ENCODE results near the gene ZBTB16. TPM values are rescaled to one million over a fixed set of nuclear protein-coding genes. Genes with fewer than 3 reads are reported as not detected.
A peak's percentile ranks its signal among the peaks of the same experiment; 100 is the strongest.

Gene ZBTB16
- total and polyA plus RNA-seq, 7 donors = 9.9 to 197 (median 99.5) TPM

DNA sequence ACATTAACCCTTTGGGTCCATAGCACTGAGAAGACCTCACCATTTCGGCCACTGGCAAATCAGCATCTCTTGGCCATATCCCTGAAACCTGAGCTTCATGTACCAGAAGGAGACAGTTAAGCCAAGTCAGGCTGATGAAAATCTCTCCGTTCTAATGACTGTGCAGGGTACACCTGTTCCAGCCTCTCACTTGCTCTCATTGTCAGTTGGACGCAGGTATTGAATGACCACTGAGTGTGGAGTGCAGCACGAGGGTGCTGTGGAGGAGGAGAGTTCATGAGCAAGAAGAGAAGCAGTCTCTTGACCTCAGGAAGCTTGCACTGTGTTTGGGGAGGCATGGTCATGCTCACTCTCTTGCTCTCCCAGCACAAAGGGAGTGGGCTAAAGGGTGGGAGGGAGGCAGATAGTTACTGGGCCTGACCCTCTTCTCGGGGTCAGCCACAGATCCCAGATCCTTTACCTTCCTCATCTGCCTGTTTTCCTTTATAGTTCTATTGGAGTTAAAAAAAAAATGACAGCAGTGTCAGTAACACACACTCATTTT is 65.2 kb downstream of the ZBTB16 start:
- intact Hi-C loops (cut with DNase I) = no loop called here
- Histone ChIP-seq H3K27me3 (no peaks in the 10 kb centered on the region), H3K9me3 (no peaks in the 10 kb centered on the region), H3K36me3 (peaks cover 0 to 56% (median 10%) of the 10 kb centered on the region in 4 donors), H3K4me1 (peaks cover 0 to 100% (median 99%) of the 10 kb centered on the region in 4 donors), H3K4me3 (no peak overlapping the region), H3K27ac (peak overlapping the region in 3 of 4 donors; percentile 12 to 60 (median 17))
- 92 to 96% methylated on average over 5 of the region's 5 CpGs for WGBS, 2 donors
- DNase-seq = no peak
- TF ChIP-seq EP300 (IDR thresholded peaks at IDR 0.05) (no peak), POLR2A (IDR thresholded peaks at IDR 0.05) (no peak), POLR2AphosphoS5 (IDR thresholded peaks at IDR 0.05) (no peak)
- TF ChIP-seq, protein P1, sequence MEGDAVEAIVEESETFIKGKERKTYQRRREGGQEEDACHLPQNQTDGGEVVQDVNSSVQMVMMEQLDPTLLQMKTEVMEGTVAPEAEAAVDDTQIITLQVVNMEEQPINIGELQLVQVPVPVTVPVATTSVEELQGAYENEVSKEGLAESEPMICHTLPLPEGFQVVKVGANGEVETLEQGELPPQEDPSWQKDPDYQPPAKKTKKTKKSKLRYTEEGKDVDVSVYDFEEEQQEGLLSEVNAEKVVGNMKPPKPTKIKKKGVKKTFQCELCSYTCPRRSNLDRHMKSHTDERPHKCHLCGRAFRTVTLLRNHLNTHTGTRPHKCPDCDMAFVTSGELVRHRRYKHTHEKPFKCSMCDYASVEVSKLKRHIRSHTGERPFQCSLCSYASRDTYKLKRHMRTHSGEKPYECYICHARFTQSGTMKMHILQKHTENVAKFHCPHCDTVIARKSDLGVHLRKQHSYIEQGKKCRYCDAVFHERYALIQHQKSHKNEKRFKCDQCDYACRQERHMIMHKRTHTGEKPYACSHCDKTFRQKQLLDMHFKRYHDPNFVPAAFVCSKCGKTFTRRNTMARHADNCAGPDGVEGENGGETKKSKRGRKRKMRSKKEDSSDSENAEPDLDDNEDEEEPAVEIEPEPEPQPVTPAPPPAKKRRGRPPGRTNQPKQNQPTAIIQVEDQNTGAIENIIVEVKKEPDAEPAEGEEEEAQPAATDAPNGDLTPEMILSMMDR (IDR thresholded peaks at IDR 0.05) = no peak

DNA sequence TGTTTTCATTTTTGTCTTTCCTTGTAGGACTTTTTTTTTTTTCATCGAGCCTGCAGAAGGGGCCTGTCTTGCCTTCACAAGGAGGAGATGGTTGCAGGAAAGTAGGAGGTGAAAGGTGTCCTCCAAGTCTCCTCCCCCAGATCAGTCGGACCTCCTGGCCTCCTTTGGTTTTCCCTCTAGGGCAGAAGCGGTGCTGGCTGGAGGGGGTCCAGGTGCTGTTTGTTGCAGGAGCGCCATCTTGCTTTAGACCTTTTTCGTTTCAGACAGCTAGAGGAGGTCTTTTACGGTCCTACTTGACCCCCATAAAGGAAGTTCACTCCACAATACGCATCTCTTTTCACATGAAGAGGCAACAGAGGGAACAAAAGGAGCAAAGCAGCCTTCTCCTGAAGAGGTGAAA is 66.0 kb downstream of the ZBTB16 start:
- 93 to 95% methylated on average over 7 of the region's 7 CpGs for WGBS, 2 donors
- H3K36me3 ChIP-seq = peaks cover 0 to 61% (median 10%) of the 10 kb centered on the region in 4 donors
- no peaks in the 10 kb centered on the region for H3K9me3 ChIP-seq
- intact Hi-C loops (cut with DNase I) = no loop called here
- TF ChIP-seq POLR2A (IDR thresholded peaks at IDR 0.05) (no peak), EP300 (IDR thresholded peaks at IDR 0.05) (no peak), POLR2AphosphoS5 (IDR thresholded peaks at IDR 0.05) (no peak)
- TF ChIP-seq, protein P1 (IDR thresholded peaks at IDR 0.05) = no peak
- peaks cover 0 to 100% (median 99%) of the 10 kb centered on the region in 4 donors for H3K4me1 ChIP-seq
- H3K4me3 ChIP-seq = no peak overlapping the region
- DNase-seq = peak; percentile 65
- H3K27ac ChIP-seq = peak overlapping the region in 3 of 4 donors; percentile 37 to 60 (median 53)
- H3K27me3 ChIP-seq = no peaks in the 10 kb centered on the region

DNA sequence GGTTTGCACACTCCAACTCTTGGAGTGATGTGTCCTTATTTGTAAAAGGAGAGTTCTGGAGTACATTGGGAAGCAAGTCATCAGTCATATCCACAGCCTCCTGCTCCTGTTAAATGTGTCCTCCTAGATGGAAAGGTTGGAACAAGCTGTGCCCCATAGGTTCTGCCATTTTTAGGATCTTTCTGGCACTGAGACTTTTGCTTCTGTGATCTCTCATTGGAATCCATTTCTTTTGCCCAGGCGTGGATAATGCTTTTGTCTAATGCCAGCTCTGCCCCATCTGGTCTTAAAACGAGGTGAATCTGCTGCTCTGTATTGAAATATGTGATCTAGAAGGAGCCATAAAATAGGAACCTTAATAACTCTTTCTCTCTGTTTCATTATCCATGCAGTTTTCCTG is 66.4 kb downstream of the ZBTB16 start:
- Histone ChIP-seq H3K27me3 (no peaks in the 10 kb centered on the region), H3K27ac (peak overlapping the region in 3 of 4 donors; percentile 37 to 60 (median 53)), H3K4me3 (no peak overlapping the region), H3K36me3 (peaks cover 0 to 61% (median 10%) of the 10 kb centered on the region in 4 donors), H3K9me3 (no peaks in the 10 kb centered on the region), H3K4me1 (peaks cover 0 to 100% (median 99%) of the 10 kb centered on the region in 4 donors)
- TF ChIP-seq POLR2AphosphoS5 (IDR thresholded peaks at IDR 0.05) (peak in 3 of 4 donors; percentile 35 to 47 (median 40)), EP300 (IDR thresholded peaks at IDR 0.05) (peak in 3 of 4 donors; percentile 65 to 78 (median 77))
- TF ChIP-seq, protein P1 (IDR thresholded peaks at IDR 0.05) = no peak
- WGBS, 2 donors = 83 to 87% methylated on average over 2 of the region's 2 CpGs
- DNase-seq = peak; percentile 64
- intact Hi-C loops (cut with DNase I) = no loop called here

DNA sequence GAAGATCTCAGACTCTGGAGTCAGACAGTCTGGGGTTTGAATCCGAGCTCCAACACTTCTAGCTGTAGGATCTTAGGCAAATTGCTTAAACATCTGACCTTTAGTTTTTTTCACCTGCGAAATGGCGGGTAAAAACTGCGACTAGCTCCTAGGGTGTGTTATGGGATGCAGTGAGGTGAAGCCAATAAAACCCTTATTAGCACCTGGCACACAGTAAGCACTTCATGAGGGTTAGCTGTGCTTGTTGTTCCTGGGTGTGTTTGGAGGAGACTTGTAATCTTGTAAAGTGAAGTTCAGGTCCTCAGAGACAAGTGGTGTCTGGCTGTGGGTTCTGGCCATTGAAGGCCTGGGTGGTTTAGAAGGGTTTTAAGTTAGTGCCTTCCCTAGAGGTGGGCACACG is 68.9 kb downstream of the ZBTB16 start:
- peaks cover 0 to 41% (median 11%) of the 10 kb centered on the region in 4 donors for H3K36me3 ChIP-seq
- TF ChIP-seq POLR2A (IDR thresholded peaks at IDR 0.05) = no peak
- TF ChIP-seq POLR2AphosphoS5 (IDR thresholded peaks at IDR 0.05) = no peak
- TF ChIP-seq, protein P1 (IDR thresholded peaks at IDR 0.05) = no peak
- TF ChIP-seq EP300 (IDR thresholded peaks at IDR 0.05) = no peak
- peaks cover 0 to 100% (median 99%) of the 10 kb centered on the region in 4 donors for H3K4me1 ChIP-seq
- 21 to 77% methylated on average over 5 of the region's 5 CpGs for WGBS, 2 donors
- peak; percentile 15 for DNase-seq
- intact Hi-C loops (cut with DNase I) = no loop called here
- H3K9me3 ChIP-seq = no peaks in the 10 kb centered on the region
- no peaks in the 10 kb centered on the region for H3K27me3 ChIP-seq
- no peak overlapping the region for H3K4me3 ChIP-seq
- H3K27ac ChIP-seq = peak overlapping the region in 2 of 4 donors; percentile 13 to 16

Measured in sigmoid colon (tissue), 7 donors.